Calu3 (cell line): ENCODE measurements around the gene MAP2K7. TPM values are rescaled to one million over a fixed set of nuclear protein-coding genes. Genes with fewer than 3 reads are reported as not detected.

Source experiments
- BruUV-seq: library from RNA; stranded (reverse); fragments of 400-500 nt; replicated peaks from 2 replicates; lab custom pipeline; 2021; lab: Mats Ljungman, UMichigan
- CTCF ChIA-PET: fragments of 300-600 bp; sonication (Branson Sonifier 250); formaldehyde crosslinking; loops from one replicate; lab custom pipeline; 2022; ENCODE audit warnings: antibody characterized with exemption; lab: Charles Lee
- DNase-seq: peaks from one replicate; pipeline ENCODE4 v3.0.0; 2022
- H3K27ac Mint-ChIP-seq: one replicate; pipeline ENCODE4 v1.8.0; 2022; ENCODE audit warnings: mixed read lengths; ENCODE audit not compliant: unreplicated experiment
- H3K27me3 Mint-ChIP-seq: one replicate; pipeline ENCODE4 v1.8.0; 2022; ENCODE audit warnings: mixed read lengths; ENCODE audit not compliant: unreplicated experiment
- H3K36me3 Mint-ChIP-seq: one replicate; pipeline ENCODE4 v1.8.0; 2022; ENCODE audit warnings: mild to moderate bottlenecking, moderate library complexity, mixed read lengths; ENCODE audit not compliant: insufficient read depth, unreplicated experiment
- H3K4me1 Mint-ChIP-seq: one replicate; pipeline ENCODE4 v1.8.0; 2022; ENCODE audit warnings: mild to moderate bottlenecking, low read depth, mixed read lengths; ENCODE audit not compliant: unreplicated experiment
- H3K4me3 Mint-ChIP-seq: one replicate; pipeline ENCODE4 v1.8.0; 2022; ENCODE audit warnings: mild to moderate bottlenecking, low read depth, moderate library complexity, mixed read lengths; ENCODE audit not compliant: unreplicated experiment
- H3K9me3 Mint-ChIP-seq: one replicate; pipeline ENCODE4 v1.8.0; 2022; ENCODE audit warnings: low read depth, mixed read lengths; ENCODE audit not compliant: unreplicated experiment
- CTCF ChIP-seq: fragments of 200-600 bp; IDR thresholded peaks from one replicate; pipeline ENCODE4 v1.8.0; 2022; ENCODE audit warnings: antibody characterized with exemption; ENCODE audit not compliant: unreplicated experiment
- intact Hi-C: fragments of 100-400 bp; cut with micrococcal nuclease; formaldehyde crosslinking; loops from one replicate; pipeline ENCODE4 v1.10.0; 2022; ENCODE audit not compliant: unreplicated experiment
- total RNA-seq: library from RNA; stranded (reverse); gene quantifications from 2 replicates; pipeline ENCODE4 v1.2.3, GENCODE V29; 2022

MAP2K7 gene
- total RNA-seq, 1 experiment from 2014 or later, result 28.0 TPM

GRCh38 chr19:7907122-7907521 lies 3.4 kb downstream of the MAP2K7 start:
- Mint-ChIP-seq H3K9me3 (no peaks in the 10 kb centered on the region), H3K4me1 (peaks cover 16% of the 10 kb centered on the region), H3K27ac (no peak overlapping the region), H3K36me3 (peaks cover 49% of the 10 kb centered on the region), H3K4me3 (no peak overlapping the region), H3K27me3 (no peaks in the 10 kb centered on the region)
- intact Hi-C loops, result no loop called here
- CTCF ChIA-PET, result no interaction called here
- TF ChIP-seq CTCF, result no peak
- DNase-seq, result no peak
- BruUV-seq, result no TSS peak

GRCh38 chr19:7907544-7907943 lies 3.9 kb downstream of the MAP2K7 start:
- TF ChIP-seq CTCF, result no peak
- Mint-ChIP-seq H3K4me1 (peaks cover 16% of the 10 kb centered on the region), H3K4me3 (no peak overlapping the region), H3K9me3 (no peaks in the 10 kb centered on the region), H3K27me3 (no peaks in the 10 kb centered on the region), H3K27ac (no peak overlapping the region), H3K36me3 (peaks cover 49% of the 10 kb centered on the region)
- CTCF ChIA-PET, result no interaction called here
- DNase-seq, result no peak
- intact Hi-C loops, result no loop called here
- no TSS peak for BruUV-seq

GRCh38 chr19:7908078-7908699 lies 4.5 kb downstream of the MAP2K7 start:
- peaks cover 46% of the 10 kb centered on the region for H3K36me3 Mint-ChIP-seq
- H3K4me3 Mint-ChIP-seq, result no peak overlapping the region
- TF ChIP-seq CTCF, result no peak
- peaks cover 16% of the 10 kb centered on the region for H3K4me1 Mint-ChIP-seq
- no peak for DNase-seq
- H3K9me3 Mint-ChIP-seq, result no peaks in the 10 kb centered on the region
- intact Hi-C loops, result no loop called here
- H3K27me3 Mint-ChIP-seq, result no peaks in the 10 kb centered on the region
- H3K27ac Mint-ChIP-seq, result no peak overlapping the region
- CTCF ChIA-PET, result interaction anchor here (0.7 kb wide), 1 partner anchor 239 kb away, joined by 3 read pairs; no protein-coding TSS in a partner anchor
- no TSS peak for BruUV-seq

GRCh38 chr19:7908742-7909461 lies 5.2 kb downstream of the MAP2K7 start:
- Mint-ChIP-seq H3K9me3 (no peaks in the 10 kb centered on the region), H3K4me3 (no peak overlapping the region), H3K27ac (no peak overlapping the region), H3K27me3 (no peaks in the 10 kb centered on the region), H3K36me3 (peaks cover 41% of the 10 kb centered on the region), H3K4me1 (peaks cover 16% of the 10 kb centered on the region)
- TF ChIP-seq CTCF, result no peak
- CTCF ChIA-PET, result interaction anchor here (0.7 kb wide), 1 partner anchor 240 kb away, joined by 3 read pairs; no protein-coding TSS in a partner anchor
- BruUV-seq, result no TSS peak
- intact Hi-C loops, result no loop called here
- no peak for DNase-seq
